ENCODE data around the gene TIMP3. TPM values are rescaled to one million over a fixed set of nuclear protein-coding genes. Genes with fewer than 3 reads are reported as not detected.

Gene TIMP3
- polyA plus RNA-seq, 1 donor (not counting 4 experiments of a cell fraction or from before 2014, with no cell fraction given), result 34.3 TPM

GRCh38 chr22:32874385-32874784, 72.9 kb downstream of the TIMP3 start:
- Histone ChIP-seq H3K9me3 (ENCODE audit: control insufficient read depth, low read depth, low read length) (no peaks in the 10 kb centered on the region), H3K4me1 (ENCODE audit: control insufficient read depth, extremely low read depth, insufficient read depth, low read length) (no peaks in the 10 kb centered on the region), H3K9me1 (ENCODE audit: control insufficient read depth, extremely low read depth, insufficient read depth, low read length) (no peaks in the 10 kb centered on the region), H2AFZ (ENCODE audit: control insufficient read depth, low read length) (no peak overlapping the region), H3K79me2 (ENCODE audit: control insufficient read depth, insufficient read depth, low read length) (no peaks in the 10 kb centered on the region), H3K9ac (ENCODE audit: control insufficient read depth, extremely low read depth, insufficient read depth, low read length) (no peak overlapping the region), H3K4me2 (ENCODE audit: control insufficient read depth, extremely low read depth, insufficient read depth, low read depth, low read length) (no peak overlapping the region), H3K4me3 (ENCODE audit: control insufficient read depth in 2 of 3, extremely low read depth in 1 of 3, insufficient read depth in 2 of 3, low read depth in 1 of 3, low read length in 3 of 3) (no peak overlapping the region), H3K27me3 (ENCODE audit: control insufficient read depth, extremely low read depth, insufficient read depth, low read length) (peaks cover 18% of the 10 kb centered on the region), H3K36me3 (ENCODE audit: control insufficient read depth in 2 of 2, extremely low read depth in 1 of 2, insufficient read depth in 2 of 2, low read length in 2 of 2) (no peaks in the 10 kb centered on the region), H3K27ac (ENCODE audit: control insufficient read depth, insufficient read depth, low read length) (no peak overlapping the region), H4K20me1 (ENCODE audit: control insufficient read depth, extremely low read depth, insufficient read depth, low read length) (no peaks in the 10 kb centered on the region)
- FAIRE-seq (no peak), DNase-seq (ENCODE audit: low read depth, low spot score) (no peak)
- dilution Hi-C loops (cut with MboI; ENCODE audit: extremely low pct_ligation_motif_present, low sequenced_read_pairs), result no loop called here
- no peak for TF ChIP-seq CTCF (optimal IDR thresholded peaks at IDR 0.05 in 1 of 3, IDR thresholded peaks at IDR 0.05 in 1 of 3, conservative IDR thresholded peaks at IDR 0.05 in 1 of 3; ENCODE audit: extremely low read depth in 1 of 3, insufficient read depth in 2 of 3, low read length in 3 of 3)
- no peak for TF ChIP-seq EZH2 (IDR thresholded peaks at IDR 0.05; ENCODE audit: low read length)

DNA sequence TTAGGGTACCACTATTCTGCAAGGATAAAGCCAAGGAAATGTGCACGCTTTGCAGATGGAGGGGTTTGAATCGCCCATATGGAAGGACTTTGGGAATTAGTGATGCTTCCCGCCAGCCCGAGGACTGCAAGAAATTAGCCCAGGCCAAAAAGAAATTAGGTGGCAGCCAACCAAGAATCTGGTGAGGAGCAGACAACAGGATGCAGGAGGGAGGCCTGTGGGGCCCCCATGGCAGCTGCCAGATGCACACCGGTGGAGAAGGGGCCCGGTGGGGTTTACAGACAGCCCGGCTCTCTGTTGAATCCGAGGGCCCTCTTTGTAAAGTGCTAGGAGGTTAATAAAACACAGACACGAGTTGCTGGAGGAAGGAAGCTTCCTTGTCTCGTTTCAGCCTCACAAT, 73.5 kb downstream of the TIMP3 start:
- no peak overlapping the region for H3K9ac ChIP-seq (ENCODE audit: control insufficient read depth, extremely low read depth, insufficient read depth, low read length)
- no peaks in the 10 kb centered on the region for H4K20me1 ChIP-seq (ENCODE audit: control insufficient read depth, extremely low read depth, insufficient read depth, low read length)
- no peaks in the 10 kb centered on the region for H3K9me3 ChIP-seq (ENCODE audit: control insufficient read depth, low read depth, low read length)
- TF ChIP-seq CTCF (optimal IDR thresholded peaks at IDR 0.05 in 1 of 3, IDR thresholded peaks at IDR 0.05 in 1 of 3, conservative IDR thresholded peaks at IDR 0.05 in 1 of 3; ENCODE audit: extremely low read depth in 1 of 3, insufficient read depth in 2 of 3, low read length in 3 of 3) (no peak), EZH2 (IDR thresholded peaks at IDR 0.05; ENCODE audit: low read length) (no peak)
- H3K9me1 ChIP-seq (ENCODE audit: control insufficient read depth, extremely low read depth, insufficient read depth, low read length), result no peaks in the 10 kb centered on the region
- no peak overlapping the region for H2AFZ ChIP-seq (ENCODE audit: control insufficient read depth, low read length)
- H3K79me2 ChIP-seq (ENCODE audit: control insufficient read depth, insufficient read depth, low read length), result no peaks in the 10 kb centered on the region
- dilution Hi-C loops (cut with MboI; ENCODE audit: extremely low pct_ligation_motif_present, low sequenced_read_pairs), result no loop called here
- H3K4me2 ChIP-seq (ENCODE audit: control insufficient read depth, extremely low read depth, insufficient read depth, low read depth, low read length), result no peak overlapping the region
- no peaks in the 10 kb centered on the region for H3K4me1 ChIP-seq (ENCODE audit: control insufficient read depth, extremely low read depth, insufficient read depth, low read length)
- H3K36me3 ChIP-seq (ENCODE audit: control insufficient read depth in 2 of 2, extremely low read depth in 1 of 2, insufficient read depth in 2 of 2, low read length in 2 of 2), result no peaks in the 10 kb centered on the region
- no peak for FAIRE-seq
- DNase-seq (ENCODE audit: low read depth, low spot score), result no peak
- H3K27ac ChIP-seq (ENCODE audit: control insufficient read depth, insufficient read depth, low read length), result no peak overlapping the region
- peaks cover 18% of the 10 kb centered on the region for H3K27me3 ChIP-seq (ENCODE audit: control insufficient read depth, extremely low read depth, insufficient read depth, low read length)
- H3K4me3 ChIP-seq (ENCODE audit: control insufficient read depth in 2 of 3, extremely low read depth in 1 of 3, insufficient read depth in 2 of 3, low read depth in 1 of 3, low read length in 3 of 3), result no peak overlapping the region
